T-helper 22 cell (primary cell): ENCODE measurements around the gene IPO4.
"Not testable (repeated sequence)": the region's sequence is repeated elsewhere in the genome, so short reads cannot be mapped to it uniquely, and the experiment has no call there.

Experiments
- DNase-seq: peaks from one replicate; pipeline ENCODE4 v3.0.0-alpha.2; 2020; ENCODE audit warnings: low read depth

The IPO4 gene

GRCh38 chr14:24188251-24189058 lies at the start of gene IPO4:
Gene IPO4, minus strand, starts transcription at chr14:24188816. Its CDS starts 29 bp downstream, at chr14:24188787.
- peak; percentile 94 for DNase-seq

GRCh38 chr14:24238123-24238522 lies 49.5 kb upstream of the IPO4 start:
- DNase-seq: no peak

DNA sequence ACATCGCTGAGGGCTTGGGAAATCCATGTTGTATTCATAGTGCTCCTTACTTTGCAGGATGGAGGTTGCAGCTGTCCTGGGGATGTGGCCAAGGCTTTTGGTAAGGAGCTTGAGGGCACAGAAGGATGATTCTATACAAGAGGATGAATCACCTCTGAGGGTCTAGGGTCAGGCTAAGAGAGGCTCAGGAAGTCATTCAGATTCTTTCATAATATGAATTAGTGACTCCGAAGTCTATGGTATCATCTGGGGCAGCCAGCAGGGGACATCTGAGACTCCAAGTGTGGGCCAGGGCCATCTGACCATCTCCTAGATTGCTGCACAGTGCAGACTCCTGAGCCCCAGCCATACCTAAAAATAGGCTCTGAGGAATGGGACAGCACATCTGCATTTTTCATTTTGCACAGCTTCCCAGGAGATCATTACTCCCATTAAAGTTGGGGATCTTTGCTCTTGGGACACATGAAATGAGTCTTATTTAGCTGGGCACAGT lies 48.9 kb upstream of the IPO4 start:
- no peak for DNase-seq

DNA sequence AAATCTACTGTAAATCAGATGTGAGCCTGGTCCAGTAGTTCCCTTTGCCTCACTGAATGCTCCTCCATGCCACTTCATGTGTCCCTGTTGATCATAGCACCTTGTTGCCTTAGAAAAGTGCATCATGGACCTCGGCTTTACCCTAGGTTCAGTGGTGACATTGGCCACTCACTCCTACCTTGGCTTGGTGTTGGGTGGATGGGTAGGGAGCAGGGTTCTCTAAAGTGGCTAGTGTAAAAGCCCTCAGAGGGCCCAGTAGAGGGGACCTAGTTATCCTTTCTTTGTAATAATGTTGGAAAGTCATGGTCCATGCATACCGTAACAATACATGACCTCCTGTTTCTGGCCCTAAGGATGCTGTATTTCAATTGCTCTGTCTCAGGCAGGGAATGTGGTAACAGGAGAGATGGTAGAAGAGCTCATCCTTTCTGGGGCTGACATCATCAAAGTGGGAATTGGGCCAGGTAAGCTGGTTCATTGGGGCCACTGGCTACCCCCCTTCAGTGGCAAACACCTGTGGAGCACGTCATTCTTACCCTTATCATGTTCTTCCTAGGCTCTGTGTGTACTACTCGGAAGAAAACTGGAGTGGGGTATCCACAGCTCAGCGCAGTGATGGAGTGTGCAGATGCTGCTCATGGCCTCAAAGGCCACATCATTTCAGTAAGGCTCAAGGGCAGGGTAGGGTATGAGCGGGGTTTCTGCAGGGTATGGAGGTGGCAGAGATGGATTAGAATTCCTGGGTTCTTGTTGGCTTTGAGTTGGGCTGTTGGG lies 48.3 kb upstream of the IPO4 start:
- DNase-seq: no peak

- DNase-seq: no peak
These were observed 47.4 kb upstream of the IPO4 start for GRCh38 chr14:24235804-24236688.

GRCh38 chr14:24234095-24235005 lies 45.7 kb upstream of the IPO4 start:
- no peak for DNase-seq

DNA sequence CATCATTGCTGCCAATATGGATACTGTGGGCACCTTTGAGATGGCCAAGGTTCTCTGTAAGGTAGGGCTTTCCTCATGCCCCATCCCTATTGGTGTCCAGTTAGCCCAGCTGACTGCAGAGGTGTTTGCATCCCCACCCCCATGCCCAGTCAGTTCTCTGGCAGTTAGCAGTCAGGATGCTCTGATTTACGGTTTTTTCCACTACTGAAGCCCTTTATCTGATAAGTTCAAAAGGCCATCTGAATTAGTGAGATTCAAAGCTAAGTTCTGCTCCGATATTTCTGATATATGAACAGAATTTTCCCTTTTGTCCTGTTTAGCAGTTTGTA lies 44.9 kb upstream of the IPO4 start:
- DNase-seq: no peak

DNA sequence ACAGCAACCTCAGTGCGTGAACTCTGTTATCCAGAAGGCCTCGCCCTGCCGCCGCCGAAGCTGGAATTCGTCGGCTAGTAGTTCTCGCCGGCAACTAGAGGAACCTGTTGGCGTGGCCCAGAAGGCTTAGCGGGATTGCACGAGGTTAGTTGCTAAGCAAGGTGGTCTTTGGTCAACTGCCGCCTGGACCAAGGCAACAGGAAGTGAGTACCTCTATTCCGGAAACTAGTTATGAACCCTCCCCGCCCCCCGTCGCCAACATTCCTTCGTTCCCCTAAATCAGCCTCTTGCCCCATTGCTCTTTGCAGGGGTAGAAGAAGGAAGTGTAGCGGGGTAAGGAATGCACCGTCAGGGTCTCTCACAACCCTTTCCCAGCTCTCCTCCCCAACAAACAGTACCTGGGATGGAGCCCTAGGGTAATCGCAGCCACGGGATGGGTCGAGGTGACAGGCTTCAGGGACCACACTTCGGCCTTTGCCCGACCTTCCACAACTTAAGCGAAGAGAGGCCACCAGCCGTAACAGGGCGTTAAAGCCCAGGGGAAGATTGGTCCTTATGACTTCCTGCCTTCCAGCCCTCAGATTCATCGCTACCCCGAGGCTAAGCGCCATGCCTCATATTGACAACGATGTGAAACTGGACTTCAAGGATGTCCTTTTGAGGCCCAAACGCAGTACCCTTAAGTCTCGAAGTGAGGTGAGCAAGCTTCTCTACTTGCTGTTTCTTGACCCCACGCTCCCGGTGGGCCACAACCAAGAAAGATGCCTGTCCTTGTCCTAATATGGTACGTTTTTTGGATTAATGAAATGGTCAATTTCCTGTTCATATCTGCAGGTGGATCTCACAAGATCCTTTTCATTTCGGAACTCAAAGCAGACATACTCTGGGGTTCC lies 44.3 kb upstream of the IPO4 start, which contains the start of gene GMPR2:
GMPR2 (plus strand) TSS at position 285 of the 893 bp plus-strand sequence; CDS start at position 610, 325 bp downstream.
- no peak for DNase-seq

GRCh38 chr14:24232121-24232644 lies 43.6 kb upstream of the IPO4 start, which contains the start of gene NEDD8:
Gene NEDD8, minus strand, starts transcription at chr14:24232367. Its CDS starts 100 bp downstream, at chr14:24232267.
- peak; percentile 82 for DNase-seq

DNA sequence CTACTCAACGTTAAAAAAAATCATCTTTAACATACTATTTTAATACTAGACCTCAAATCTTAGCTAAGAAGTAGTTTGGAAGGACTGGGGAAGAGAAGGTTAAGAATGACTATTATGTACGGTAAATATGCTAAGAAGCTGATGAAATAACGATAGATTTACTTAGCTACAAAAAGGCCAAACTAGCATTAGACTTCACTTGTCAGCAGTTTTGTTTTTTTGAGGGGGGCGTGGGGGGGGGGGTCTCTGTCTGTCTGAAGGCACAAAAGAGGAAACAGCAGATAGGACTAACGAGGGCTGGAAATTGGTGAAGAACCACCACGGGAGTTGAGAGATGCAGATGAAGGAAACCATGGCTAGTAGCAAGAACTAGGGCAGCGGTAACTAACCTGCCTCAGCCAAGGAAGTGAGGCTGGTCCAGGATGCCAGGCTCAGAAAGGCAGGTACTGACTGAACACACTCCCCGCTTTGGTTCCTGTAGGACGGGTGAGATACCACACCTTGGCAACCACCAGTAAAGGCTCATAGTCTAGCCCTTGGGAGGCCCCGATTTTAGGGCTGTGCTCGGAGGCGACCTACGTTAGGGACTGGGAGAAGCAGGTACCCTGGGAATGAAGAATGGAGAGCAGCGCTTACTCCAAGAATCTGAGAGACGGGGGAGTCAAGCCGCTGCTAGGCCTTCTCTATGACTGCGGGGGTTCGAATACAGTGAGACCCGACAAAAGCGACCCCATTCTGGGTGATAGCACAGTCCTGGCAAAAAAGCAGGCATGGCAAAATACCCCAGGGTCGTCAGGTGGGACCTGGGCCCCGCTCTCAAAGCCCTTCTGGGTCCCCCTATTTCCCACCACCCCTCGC lies 42.9 kb upstream of the IPO4 start:
- no peak for DNase-seq

DNA sequence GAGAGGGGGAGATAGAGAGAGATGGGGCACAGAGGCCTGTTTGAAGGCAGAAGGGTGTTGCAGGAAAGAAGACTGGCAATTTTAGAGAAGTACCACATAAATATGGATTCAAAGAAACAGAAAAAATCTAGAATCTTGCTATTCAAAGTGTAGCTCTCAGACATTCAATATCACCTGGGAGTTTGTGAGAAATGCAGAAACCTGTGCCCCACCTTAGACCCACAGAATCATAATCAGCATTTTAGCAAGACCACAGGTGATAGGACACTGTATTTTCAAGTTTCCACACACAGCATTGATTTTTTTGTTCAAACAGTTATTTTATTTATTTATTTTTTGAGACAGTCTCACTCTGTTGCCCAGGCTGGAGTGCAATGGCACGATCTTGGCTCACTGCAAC lies 40.3 kb upstream of the IPO4 start:
- DNase-seq: no peak

- DNase-seq: no peak
These were observed 37.9 kb upstream of the IPO4 start for GRCh38 chr14:24226473-24226872.

GRCh38 chr14:24224618-24225071 lies 36.0 kb upstream of the IPO4 start:
- DNase-seq: no peak

DNA sequence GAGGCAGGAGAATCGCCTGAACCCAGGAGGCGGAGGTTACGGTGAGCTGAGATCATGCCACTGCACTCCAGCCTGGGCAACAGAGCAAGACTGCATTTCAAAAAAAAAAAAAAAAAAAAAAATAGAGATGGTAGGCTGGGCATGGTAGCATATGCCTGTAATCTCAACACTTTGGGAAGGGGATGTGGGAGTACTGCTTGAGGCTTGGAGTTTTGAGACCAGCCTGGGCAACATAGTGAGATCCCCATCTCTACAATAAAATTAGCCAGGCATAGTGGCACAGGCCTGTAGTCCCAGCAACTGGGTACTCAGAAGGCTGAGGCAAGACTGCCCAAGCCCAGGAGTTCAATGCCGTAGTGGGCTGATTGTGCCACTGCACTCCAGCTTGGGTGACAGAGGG lies 34.4 kb upstream of the IPO4 start:
- DNase-seq: not testable (repeated sequence)

- no peak for DNase-seq
These were observed 30.9 kb upstream of the IPO4 start for GRCh38 chr14:24219521-24219920.

GRCh38 chr14:24219080-24219479 lies 30.5 kb upstream of the IPO4 start:
- DNase-seq: no peak

DNA sequence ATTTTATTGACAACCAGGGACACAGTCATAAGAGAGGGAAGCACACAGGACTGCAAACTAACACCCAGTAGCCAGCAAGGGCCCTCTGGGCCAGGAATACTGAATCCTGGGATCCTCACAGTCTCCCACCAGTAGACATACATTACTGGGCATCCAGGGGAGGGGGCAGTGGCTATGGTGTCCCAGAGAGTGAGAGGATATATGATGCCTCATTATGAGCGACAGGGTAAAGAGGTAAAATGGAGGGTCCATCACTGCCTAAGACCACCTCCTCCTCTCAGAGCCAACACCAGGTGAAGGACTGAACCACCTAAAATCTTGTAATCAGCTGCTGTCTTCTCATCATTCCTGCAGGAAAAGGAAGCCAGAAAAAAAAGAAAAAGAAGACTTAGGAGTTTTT lies 28.3 kb upstream of the IPO4 start:
- DNase-seq: not testable (repeated sequence)

- no peak for DNase-seq
These were observed 27.7 kb upstream of the IPO4 start for GRCh38 chr14:24216345-24216699.
